ENCODE results near the gene PRKD3. TPM values are rescaled to one million over a fixed set of nuclear protein-coding genes. Genes with fewer than 3 reads are reported as not detected.

Gene PRKD3
- total and polyA plus RNA-seq, 2 of the 13 experiments (the other 11 are each of a cell fraction or from before 2014, with no cell fraction given): 11.6 to 38.4 TPM

GRCh38 chr2:37282746-37283145, 41.9 kb downstream of the PRKD3 start (continued):
- TF ChIP-seq, protein P1, sequence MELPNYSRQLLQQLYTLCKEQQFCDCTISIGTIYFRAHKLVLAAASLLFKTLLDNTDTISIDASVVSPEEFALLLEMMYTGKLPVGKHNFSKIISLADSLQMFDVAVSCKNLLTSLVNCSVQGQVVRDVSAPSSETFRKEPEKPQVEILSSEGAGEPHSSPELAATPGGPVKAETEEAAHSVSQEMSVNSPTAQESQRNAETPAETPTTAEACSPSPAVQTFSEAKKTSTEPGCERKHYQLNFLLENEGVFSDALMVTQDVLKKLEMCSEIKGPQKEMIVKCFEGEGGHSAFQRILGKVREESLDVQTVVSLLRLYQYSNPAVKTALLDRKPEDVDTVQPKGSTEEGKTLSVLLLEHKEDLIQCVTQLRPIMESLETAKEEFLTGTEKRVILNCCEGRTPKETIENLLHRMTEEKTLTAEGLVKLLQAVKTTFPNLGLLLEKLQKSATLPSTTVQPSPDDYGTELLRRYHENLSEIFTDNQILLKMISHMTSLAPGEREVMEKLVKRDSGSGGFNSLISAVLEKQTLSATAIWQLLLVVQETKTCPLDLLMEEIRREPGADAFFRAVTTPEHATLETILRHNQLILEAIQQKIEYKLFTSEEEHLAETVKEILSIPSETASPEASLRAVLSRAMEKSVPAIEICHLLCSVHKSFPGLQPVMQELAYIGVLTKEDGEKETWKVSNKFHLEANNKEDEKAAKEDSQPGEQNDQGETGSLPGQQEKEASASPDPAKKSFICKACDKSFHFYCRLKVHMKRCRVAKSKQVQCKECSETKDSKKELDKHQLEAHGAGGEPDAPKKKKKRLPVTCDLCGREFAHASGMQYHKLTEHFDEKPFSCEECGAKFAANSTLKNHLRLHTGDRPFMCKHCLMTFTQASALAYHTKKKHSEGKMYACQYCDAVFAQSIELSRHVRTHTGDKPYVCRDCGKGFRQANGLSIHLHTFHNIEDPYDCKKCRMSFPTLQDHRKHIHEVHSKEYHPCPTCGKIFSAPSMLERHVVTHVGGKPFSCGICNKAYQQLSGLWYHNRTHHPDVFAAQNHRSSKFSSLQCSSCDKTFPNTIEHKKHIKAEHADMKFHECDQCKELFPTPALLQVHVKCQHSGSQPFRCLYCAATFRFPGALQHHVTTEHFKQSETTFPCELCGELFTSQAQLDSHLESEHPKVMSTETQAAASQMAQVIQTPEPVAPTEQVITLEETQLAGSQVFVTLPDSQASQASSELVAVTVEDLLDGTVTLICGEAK (IDR thresholded peaks at IDR 0.05): no peak
- TF ChIP-seq, protein P1 (CRISPR knock-in tag; IDR thresholded peaks at IDR 0.05): no peak
- TF ChIP-seq MAFF (IDR thresholded peaks at IDR 0.05; ENCODE audit: low read depth, low read length) (no peak), ATF3 (CRISPR knock-in tag; IDR thresholded peaks at IDR 0.05) (no peak), KAT2B (IDR thresholded peaks at IDR 0.05; ENCODE audit: borderline replicate concordance, low read depth, low read length) (no peak)
